Stimulated activated CD4-positive, alpha-beta T cell treated with anti-CD3 and anti-CD28 coated beads, TNF-alpha, amount 100 ng/mL, for 4 hours (primary cell): Measurements from ENCODE around the gene KRT39.
"Not testable (repeated sequence)": the region's sequence is repeated elsewhere in the genome, so short reads cannot be mapped to it uniquely, and the experiment has no call there.

Experiments
- DNase-seq, 3 experiments: peaks; one replicate each; pipeline ENCODE4 v3.0.0-alpha.2; 2020; ENCODE audit warnings: low read depth in 3 of 3

The KRT39 gene

GRCh38 chr17:40940266-40940665, 26.5 kb downstream of the KRT39 start:
- no peak for DNase-seq

GRCh38 chr17:40938981-40939380, 27.8 kb downstream of the KRT39 start:
- DNase-seq: no peak

GRCh38 chr17:40937384-40937819, 29.3 kb downstream of the KRT39 start, which contains the start of gene KRT23:
Gene KRT23 (minus strand): TSS chr17:40937646. CDS start chr17:40936603, 1,043 bp downstream.
- no peak for DNase-seq

GRCh38 chr17:40936976-40937375, 29.8 kb downstream of the KRT39 start:
- no peak for DNase-seq

GRCh38 chr17:40936437-40936971, 30.2 kb downstream of the KRT39 start:
- DNase-seq: no peak

GRCh38 chr17:40935624-40936023, 31.1 kb downstream of the KRT39 start:
- DNase-seq: no peak

GRCh38 chr17:40932608-40933007, 34.1 kb downstream of the KRT39 start:
- no peak for DNase-seq

- no peak for DNase-seq
Measured at GRCh38 chr17:40931311-40931710, 35.4 kb downstream of the KRT39 start.

- no peak for DNase-seq
Measured at GRCh38 chr17:40926341-40926740, 40.4 kb downstream of the KRT39 start.

- DNase-seq: no peak
Measured at GRCh38 chr17:40922239-40922638, 44.5 kb downstream of the KRT39 start.

GRCh38 chr17:40921026-40921425, 45.7 kb downstream of the KRT39 start:
- no peak for DNase-seq

GRCh38 chr17:40917116-40917515, 49.6 kb downstream of the KRT39 start:
- DNase-seq: not testable (repeated sequence)

- no peak for DNase-seq
Measured at GRCh38 chr17:40916366-40916765, 50.4 kb downstream of the KRT39 start.

GRCh38 chr17:40915721-40916256, 51.0 kb downstream of the KRT39 start:
- no peak for DNase-seq

GRCh38 chr17:40915199-40915661, 51.5 kb downstream of the KRT39 start:
- DNase-seq: no peak

- DNase-seq: no peak
Measured at GRCh38 chr17:40914075-40914855, 52.5 kb downstream of the KRT39 start.

GRCh38 chr17:40912486-40913210, 54.1 kb downstream of the KRT39 start:
- DNase-seq: no peak

GRCh38 chr17:40910441-40910841, 56.3 kb downstream of the KRT39 start:
- DNase-seq: no peak

- no peak for DNase-seq
Measured at GRCh38 chr17:40909755-40910154, 57.0 kb downstream of the KRT39 start.

GRCh38 chr17:40909351-40909750, 57.4 kb downstream of the KRT39 start:
- DNase-seq: peak; percentile 18 to 44 (median 25)
